Measurements from ENCODE around the gene CALB2.

DNA sequence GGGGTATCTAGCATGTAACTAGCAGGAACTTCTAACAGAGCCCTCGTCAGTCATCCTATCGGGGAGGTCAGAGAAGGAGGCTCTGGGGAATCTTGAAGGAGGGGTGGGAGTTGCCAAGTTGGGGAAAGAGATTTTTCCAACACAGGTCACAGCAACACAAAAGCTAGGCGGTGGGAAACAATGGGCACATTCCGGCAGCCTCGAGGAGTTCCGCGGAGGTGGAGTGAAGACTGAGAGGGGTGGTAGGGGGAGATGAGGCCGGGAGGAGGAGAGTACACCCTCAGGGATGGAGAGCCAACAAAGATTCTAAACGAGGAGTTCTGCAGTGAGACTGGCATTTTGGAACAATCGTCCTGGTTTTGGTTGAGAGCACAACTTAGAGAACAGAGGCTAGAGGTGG is 13.5 kb upstream of the CALB2 start:
- TF ChIP-seq POLR2A (IDR thresholded peaks at IDR 0.05; ENCODE audit: low read depth, low read length) (no peak), POLR2AphosphoS5 (IDR thresholded peaks at IDR 0.05; ENCODE audit: low read depth, low read length) (no peak), TAF1 (IDR thresholded peaks at IDR 0.05; ENCODE audit: borderline replicate concordance, low read depth, low read length) (no peak)

All from GM12892 (cell line).